T-helper 2 cell treated with Interferon-gamma antibody and Interleukin-4, amounts not matched to agents 5 μg/mL and 100 μg/mL, for 36 hours (primary cell): ENCODE measurements around the gene MYLIP.
"Not testable (repeated sequence)": the region's sequence is repeated elsewhere in the genome, so short reads cannot be mapped to it uniquely, and the experiment has no call there.

Experiments
- DNase-seq: peaks from one replicate; pipeline ENCODE4 v3.0.0; 2021; ENCODE audit warnings: low spot score
- H3K27ac Mint-ChIP-seq: one replicate; pipeline ENCODE4 v1.8.0; 2021; ENCODE audit warnings: mild to moderate bottlenecking, mixed read lengths
- H3K27me3 Mint-ChIP-seq: one replicate; pipeline ENCODE4 v1.8.0; 2021; ENCODE audit warnings: low read depth, mixed read lengths
- H3K36me3 Mint-ChIP-seq: one replicate; pipeline ENCODE4 v1.8.0; 2021; ENCODE audit warnings: low read depth, mixed read lengths
- H3K4me1 Mint-ChIP-seq: one replicate; pipeline ENCODE4 v1.8.0; 2021; ENCODE audit warnings: low read depth, mixed read lengths
- H3K4me3 Mint-ChIP-seq: one replicate; pipeline ENCODE4 v1.8.0; 2022; ENCODE audit warnings: mild to moderate bottlenecking, moderate library complexity, mixed read lengths
- H3K9me3 Mint-ChIP-seq: one replicate; pipeline ENCODE4 v1.8.0; 2021; ENCODE audit warnings: mixed read lengths

Gene MYLIP

GRCh38 chr6:16162003-16162402 is 33.1 kb downstream of the MYLIP start:
- peak overlapping the region; percentile 2 for H3K27ac Mint-ChIP-seq
- no peaks in the 10 kb centered on the region for H3K27me3 Mint-ChIP-seq
- DNase-seq = no peak
- peaks cover 19% of the 10 kb centered on the region for H3K4me1 Mint-ChIP-seq
- H3K4me3 Mint-ChIP-seq = peak overlapping the region; percentile 2
- H3K36me3 Mint-ChIP-seq = peaks cover 8% of the 10 kb centered on the region
- peaks cover 2% of the 10 kb centered on the region for H3K9me3 Mint-ChIP-seq

DNA sequence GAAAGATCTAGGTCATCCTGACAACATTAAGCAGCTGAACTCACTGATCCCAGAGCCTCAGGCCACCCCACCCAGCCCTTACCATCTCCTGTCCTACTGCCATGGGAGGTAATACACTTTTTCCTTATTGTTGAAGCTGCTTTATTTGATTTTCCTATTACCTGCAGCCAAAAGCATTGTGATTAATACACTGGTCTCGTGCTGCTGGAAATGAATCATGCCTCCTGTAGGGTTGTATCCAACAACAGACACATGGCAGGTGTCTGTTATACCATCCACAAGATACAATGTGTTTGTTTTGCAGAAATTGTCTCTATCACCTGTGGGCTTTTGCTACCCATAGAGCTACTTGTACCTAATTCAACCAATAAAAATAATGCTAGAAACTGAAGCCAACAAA is 34.2 kb downstream of the MYLIP start:
- H3K36me3 Mint-ChIP-seq = peaks cover 3% of the 10 kb centered on the region
- H3K9me3 Mint-ChIP-seq = no peaks in the 10 kb centered on the region
- H3K4me1 Mint-ChIP-seq = peaks cover 25% of the 10 kb centered on the region
- no peak for DNase-seq
- no peak overlapping the region for H3K27ac Mint-ChIP-seq
- H3K27me3 Mint-ChIP-seq = no peaks in the 10 kb centered on the region
- H3K4me3 Mint-ChIP-seq = no peak overlapping the region

GRCh38 chr6:16163535-16164300 is 34.8 kb downstream of the MYLIP start:
- Mint-ChIP-seq H3K9me3 (no peaks in the 10 kb centered on the region), H3K27ac (no peak overlapping the region), H3K36me3 (peaks cover 3% of the 10 kb centered on the region), H3K4me1 (peaks cover 31% of the 10 kb centered on the region), H3K4me3 (no peak overlapping the region), H3K27me3 (no peaks in the 10 kb centered on the region)
- DNase-seq = no peak

GRCh38 chr6:16165641-16166040 is 36.8 kb downstream of the MYLIP start:
- Mint-ChIP-seq H3K27me3 (peaks cover 3% of the 10 kb centered on the region), H3K4me1 (peaks cover 34% of the 10 kb centered on the region), H3K9me3 (no peaks in the 10 kb centered on the region), H3K4me3 (no peak overlapping the region), H3K36me3 (no peaks in the 10 kb centered on the region), H3K27ac (no peak overlapping the region)
- no peak for DNase-seq

DNA sequence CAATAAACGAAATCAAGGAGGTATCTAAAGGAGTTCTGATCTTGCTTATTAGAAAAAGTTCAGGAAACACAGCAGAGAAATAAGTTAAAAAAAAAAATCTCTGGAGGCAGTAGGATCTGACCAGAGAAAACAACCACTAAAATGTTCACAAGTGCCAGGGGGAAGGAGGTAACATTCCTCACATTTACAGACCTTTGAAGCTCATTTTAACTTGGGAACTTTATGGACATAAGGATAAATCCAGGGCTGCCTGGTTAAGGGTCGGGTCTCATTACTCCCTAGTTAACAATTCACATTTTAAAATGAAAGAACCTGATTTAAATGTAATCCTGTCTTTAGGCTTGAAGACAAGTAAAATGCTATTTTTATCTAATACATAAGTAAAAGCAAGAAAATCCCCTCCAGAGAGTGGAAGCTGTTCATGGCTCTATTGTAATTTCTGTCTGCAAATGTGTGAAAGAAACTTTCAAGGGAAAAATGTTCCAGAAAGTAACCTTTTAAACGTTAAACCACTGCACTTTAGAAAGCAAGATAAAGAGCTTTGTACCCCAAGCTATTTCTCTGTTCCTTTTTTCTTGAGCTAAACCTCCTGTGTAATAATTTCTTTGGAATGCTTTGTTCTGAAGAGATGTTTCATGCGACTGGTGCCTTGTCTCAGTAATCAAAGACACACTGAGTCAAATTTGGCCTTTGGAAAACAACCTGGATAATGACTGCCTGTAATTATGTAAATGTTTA is 38.2 kb downstream of the MYLIP start:
- H3K27me3 Mint-ChIP-seq = peaks cover 7% of the 10 kb centered on the region
- DNase-seq = no peak
- no peaks in the 10 kb centered on the region for H3K36me3 Mint-ChIP-seq
- no peak overlapping the region for H3K27ac Mint-ChIP-seq
- H3K9me3 Mint-ChIP-seq = no peaks in the 10 kb centered on the region
- peaks cover 43% of the 10 kb centered on the region for H3K4me1 Mint-ChIP-seq
- H3K4me3 Mint-ChIP-seq = no peak overlapping the region

- Mint-ChIP-seq H3K4me3 (no peak overlapping the region), H3K36me3 (no peaks in the 10 kb centered on the region)
Observed at GRCh38 chr6:16168121-16168520, 39.2 kb downstream of the MYLIP start.

DNA sequence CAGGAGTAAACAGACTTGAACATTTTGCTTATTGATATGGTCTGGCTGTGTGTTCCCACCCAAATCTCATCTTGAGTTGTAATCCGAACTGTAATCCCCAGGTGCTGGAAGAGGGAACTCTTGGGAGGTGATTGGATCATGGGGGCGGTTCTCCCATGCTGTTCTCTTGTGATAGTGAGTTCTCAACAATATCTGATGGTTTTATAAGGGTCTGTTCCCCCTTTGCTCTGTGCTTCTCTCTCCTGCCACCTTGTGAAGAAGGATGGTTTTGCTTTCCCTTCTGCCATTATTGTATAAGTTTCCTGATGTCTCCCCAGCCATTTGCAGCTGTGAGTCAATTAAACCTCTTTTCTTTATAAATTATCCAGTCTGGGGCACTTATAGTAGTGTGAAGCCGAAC is 40.0 kb downstream of the MYLIP start:
- Mint-ChIP-seq H3K27me3 (peaks cover 10% of the 10 kb centered on the region), H3K4me3 (no peak overlapping the region), H3K4me1 (peaks cover 30% of the 10 kb centered on the region), H3K9me3 (no peaks in the 10 kb centered on the region), H3K27ac (no peak overlapping the region), H3K36me3 (no peaks in the 10 kb centered on the region)
- DNase-seq = no peak

More at GRCh38 chr6:16168121-16168520, 39.2 kb downstream of the MYLIP start:
- peak; percentile 26 for DNase-seq
- Mint-ChIP-seq H3K27me3 (peaks cover 10% of the 10 kb centered on the region), H3K27ac (no peak overlapping the region), H3K4me1 (peaks cover 36% of the 10 kb centered on the region), H3K9me3 (no peaks in the 10 kb centered on the region)

DNA sequence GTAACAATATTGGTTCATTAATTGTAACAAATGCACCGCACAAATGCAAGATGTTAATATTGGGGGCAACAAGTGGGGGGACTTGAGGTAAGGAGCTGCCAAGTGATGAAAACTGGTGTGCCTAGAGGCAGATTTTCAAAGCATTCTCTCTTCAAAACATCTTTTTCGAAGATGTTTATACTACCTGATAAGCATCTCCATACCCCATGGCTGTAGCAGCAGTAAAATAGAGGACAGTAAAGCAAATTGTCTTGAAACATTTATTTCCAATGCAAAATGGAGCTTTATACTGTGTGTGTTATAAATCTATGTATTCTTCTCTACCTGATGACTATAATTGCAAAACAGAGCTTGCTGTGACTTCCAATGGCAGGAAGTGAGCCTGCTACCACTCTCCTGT is 42.5 kb downstream of the MYLIP start:
- H3K27me3 Mint-ChIP-seq = peaks cover 10% of the 10 kb centered on the region
- no peak overlapping the region for H3K4me3 Mint-ChIP-seq
- no peaks in the 10 kb centered on the region for H3K36me3 Mint-ChIP-seq
- H3K4me1 Mint-ChIP-seq = peaks cover 30% of the 10 kb centered on the region
- peaks cover 4% of the 10 kb centered on the region for H3K9me3 Mint-ChIP-seq
- no peak overlapping the region for H3K27ac Mint-ChIP-seq
- no peak for DNase-seq

DNA sequence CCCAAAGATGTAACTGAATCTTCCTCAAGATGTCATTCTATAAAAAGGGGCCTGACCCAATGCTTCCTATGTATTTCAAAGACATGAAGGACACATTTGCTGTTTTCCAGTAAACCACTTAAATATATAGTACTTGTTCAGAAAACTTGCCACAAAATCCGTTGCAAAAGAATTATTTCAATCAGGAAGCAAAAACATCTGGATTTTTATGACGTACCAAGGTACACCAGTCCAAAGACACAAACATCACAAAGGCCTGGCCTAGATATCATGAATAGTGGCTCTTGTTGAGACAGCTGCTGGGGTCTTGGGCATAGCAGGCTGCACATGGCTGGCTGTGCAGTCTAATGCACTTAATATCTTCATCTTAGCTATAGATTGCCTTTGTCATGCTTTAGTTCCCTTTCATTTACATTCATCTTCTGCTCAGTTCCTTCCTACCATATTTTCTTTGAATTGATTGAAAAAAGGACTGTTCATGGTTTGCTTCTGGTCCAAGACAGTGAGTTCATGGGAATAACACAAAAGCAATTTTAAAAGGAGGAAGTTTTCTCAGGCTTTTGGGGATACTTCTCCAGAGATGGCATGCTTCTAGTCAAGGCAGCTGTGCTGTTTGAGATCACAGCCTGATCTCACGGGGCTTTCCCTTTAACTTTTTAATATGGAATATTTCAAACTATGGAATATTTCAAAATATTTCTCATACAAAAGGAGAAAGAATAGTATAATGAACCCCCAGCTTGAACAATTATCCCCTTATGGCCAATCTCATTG is 44.5 kb downstream of the MYLIP start:
- peaks cover 10% of the 10 kb centered on the region for H3K27me3 Mint-ChIP-seq
- H3K36me3 Mint-ChIP-seq = peaks cover 1% of the 10 kb centered on the region
- no peak overlapping the region for H3K27ac Mint-ChIP-seq
- peaks cover 21% of the 10 kb centered on the region for H3K4me1 Mint-ChIP-seq
- H3K4me3 Mint-ChIP-seq = no peak overlapping the region
- peaks cover 11% of the 10 kb centered on the region for H3K9me3 Mint-ChIP-seq
- no peak for DNase-seq

DNA sequence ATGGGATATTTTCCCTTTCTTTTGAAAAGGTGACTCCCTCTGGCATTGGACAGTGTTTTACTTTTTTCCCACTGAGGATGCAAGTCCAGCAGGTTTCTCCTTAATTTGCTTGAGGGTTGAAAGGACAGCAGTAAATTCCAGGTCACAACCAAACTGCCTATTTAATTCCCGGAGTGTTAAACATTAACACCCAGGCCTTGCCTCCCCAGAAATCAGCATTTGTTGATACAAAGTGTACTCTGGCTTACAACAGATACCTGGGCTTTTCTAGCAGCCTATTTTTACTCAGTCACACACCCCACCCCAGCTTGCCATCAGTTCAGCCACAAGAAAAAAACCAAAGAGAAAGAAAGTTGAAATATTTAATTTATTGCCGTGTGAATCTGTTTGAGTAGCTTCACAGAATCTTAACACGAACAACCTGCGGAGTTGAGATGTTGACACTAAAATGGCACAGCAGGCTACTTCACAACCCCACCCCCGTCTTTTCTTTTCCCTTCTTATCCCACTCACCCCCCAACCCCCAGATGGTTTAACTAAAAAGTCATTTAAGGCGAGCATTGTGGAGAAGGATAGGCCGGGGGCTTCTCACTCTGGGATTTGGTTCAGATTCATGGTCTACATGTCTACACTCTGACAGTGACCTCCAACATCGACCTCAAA is 45.7 kb downstream of the MYLIP start:
- H3K4me1 Mint-ChIP-seq = peaks cover 20% of the 10 kb centered on the region
- H3K4me3 Mint-ChIP-seq = no peak overlapping the region
- no peak overlapping the region for H3K27ac Mint-ChIP-seq
- DNase-seq = no peak
- H3K9me3 Mint-ChIP-seq = peaks cover 16% of the 10 kb centered on the region
- H3K36me3 Mint-ChIP-seq = peaks cover 6% of the 10 kb centered on the region
- peaks cover 10% of the 10 kb centered on the region for H3K27me3 Mint-ChIP-seq

DNA sequence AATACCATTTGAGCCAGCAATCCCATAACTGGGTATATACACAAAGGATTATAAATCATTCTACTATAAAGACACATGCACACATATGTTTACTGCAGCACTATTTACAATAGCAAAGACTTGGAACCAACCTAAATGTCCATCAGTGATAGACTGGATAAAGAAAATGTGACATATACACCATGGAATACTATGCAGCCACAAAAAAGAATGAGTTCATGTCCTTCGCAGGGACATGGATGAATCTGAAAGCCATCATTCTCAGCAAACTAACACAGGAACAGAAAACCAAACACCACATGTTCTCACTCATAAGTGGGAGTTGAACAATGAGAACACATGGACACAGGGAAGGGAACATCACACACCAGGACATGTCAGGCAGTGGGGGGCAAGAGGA is 47.7 kb downstream of the MYLIP start:
- not testable (repeated sequence) for DNase-seq, H3K27me3 Mint-ChIP-seq, H3K4me3 Mint-ChIP-seq, H3K27ac Mint-ChIP-seq
- H3K4me1 Mint-ChIP-seq = peaks cover 25% of the 10 kb centered on the region
- peaks cover 18% of the 10 kb centered on the region for H3K36me3 Mint-ChIP-seq
- H3K9me3 Mint-ChIP-seq = peaks cover 32% of the 10 kb centered on the region

DNA sequence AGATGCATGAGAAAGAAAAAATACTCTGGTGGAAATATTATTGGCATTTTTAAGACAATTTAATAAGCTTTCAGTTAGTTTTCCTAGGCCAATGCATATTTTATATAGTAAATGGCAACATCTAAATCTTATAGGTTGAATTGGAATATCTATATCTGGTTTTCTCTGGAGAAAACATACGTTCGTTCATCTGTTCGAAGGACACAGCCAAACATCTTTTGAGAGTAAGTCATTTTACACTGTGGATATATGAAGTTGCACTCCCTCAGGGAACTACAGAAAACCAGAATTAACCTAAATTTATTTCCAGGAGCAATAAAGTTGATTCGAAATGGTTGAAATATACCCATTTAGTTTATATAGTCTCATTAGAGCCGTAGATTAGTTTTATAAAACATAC is 49.0 kb downstream of the MYLIP start:
- H3K36me3 Mint-ChIP-seq = peaks cover 21% of the 10 kb centered on the region
- peaks cover 27% of the 10 kb centered on the region for H3K4me1 Mint-ChIP-seq
- peaks cover 39% of the 10 kb centered on the region for H3K9me3 Mint-ChIP-seq
- no peak overlapping the region for H3K27ac Mint-ChIP-seq
- DNase-seq = no peak
- H3K4me3 Mint-ChIP-seq = no peak overlapping the region
- H3K27me3 Mint-ChIP-seq = peaks cover 3% of the 10 kb centered on the region

- no peak for DNase-seq
- H3K36me3 Mint-ChIP-seq = peaks cover 21% of the 10 kb centered on the region
- no peak overlapping the region for H3K27ac Mint-ChIP-seq
- peaks cover 32% of the 10 kb centered on the region for H3K4me1 Mint-ChIP-seq
- H3K27me3 Mint-ChIP-seq = no peaks in the 10 kb centered on the region
- H3K4me3 Mint-ChIP-seq = peak overlapping the region; percentile 8
- H3K9me3 Mint-ChIP-seq = peaks cover 39% of the 10 kb centered on the region
Observed at GRCh38 chr6:16178351-16178750, 49.5 kb downstream of the MYLIP start.
